Stimulated activated naive CD4-positive, alpha-beta T cell (primary cell): ENCODE data around the gene SLC35G6.

Experiments
- DNase-seq, 6 experiments: peaks; one replicate each; lab custom pipeline; 2025; lab: John Stamatoyannopoulos, UW

SLC35G6 gene

GRCh38 chr17:7502171-7502847 lies 21.1 kb downstream of the SLC35G6 start:
- no peak for DNase-seq

- DNase-seq: no peak
These were observed 21.7 kb downstream of the SLC35G6 start for GRCh38 chr17:7502987-7503386.

DNA sequence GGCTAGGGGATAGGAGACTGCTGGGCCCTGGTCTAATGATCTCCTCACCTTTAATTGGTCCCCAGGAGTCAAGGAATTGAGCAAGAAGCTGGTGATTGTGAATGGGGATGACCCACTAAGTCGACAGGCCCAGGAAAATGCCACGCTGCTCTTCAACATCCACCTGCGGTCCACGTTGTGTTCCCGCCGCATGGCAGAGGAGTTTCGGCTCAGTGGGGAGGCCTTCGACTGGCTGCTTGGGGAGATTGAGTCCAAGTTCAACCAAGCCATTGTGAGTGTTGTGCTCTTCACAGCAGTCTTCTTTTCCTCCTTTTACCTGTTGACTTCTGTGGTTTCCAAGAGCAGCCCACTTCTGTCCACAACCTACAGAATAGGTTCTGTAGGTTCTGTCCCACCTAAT lies 22.3 kb downstream of the SLC35G6 start:
- DNase-seq: no peak

GRCh38 chr17:7508145-7508544 lies 26.9 kb downstream of the SLC35G6 start:
- no peak for DNase-seq

GRCh38 chr17:7508846-7509245 lies 27.6 kb downstream of the SLC35G6 start:
- DNase-seq: no peak

DNA sequence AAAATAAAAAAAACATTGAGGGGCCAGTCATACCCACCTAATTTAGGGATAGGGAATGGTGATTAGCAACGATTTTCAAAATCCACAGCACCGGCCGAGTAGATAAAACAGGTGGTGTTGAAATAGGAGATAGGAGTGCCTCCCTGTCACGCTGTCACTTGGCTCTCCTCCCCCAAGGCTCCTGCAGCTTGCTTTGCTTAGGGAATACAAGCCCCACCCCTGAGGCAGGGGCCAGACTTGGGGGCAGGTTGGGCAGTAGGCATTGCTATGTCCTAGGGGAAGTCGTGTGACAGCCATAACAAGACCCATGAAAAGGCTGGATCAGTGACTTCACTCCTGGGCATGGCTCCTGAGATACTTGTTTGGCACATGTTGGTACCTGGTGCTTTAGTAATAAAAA lies 28.7 kb downstream of the SLC35G6 start:
- DNase-seq: no peak

- no peak for DNase-seq
These were observed 29.9 kb downstream of the SLC35G6 start for GRCh38 chr17:7511108-7511507.

GRCh38 chr17:7512105-7512504 lies 30.9 kb downstream of the SLC35G6 start:
- DNase-seq: no peak

GRCh38 chr17:7512824-7513540 lies 31.7 kb downstream of the SLC35G6 start:
- DNase-seq: no peak

- DNase-seq: no peak
These were observed 32.7 kb downstream of the SLC35G6 start for GRCh38 chr17:7513850-7514419.

DNA sequence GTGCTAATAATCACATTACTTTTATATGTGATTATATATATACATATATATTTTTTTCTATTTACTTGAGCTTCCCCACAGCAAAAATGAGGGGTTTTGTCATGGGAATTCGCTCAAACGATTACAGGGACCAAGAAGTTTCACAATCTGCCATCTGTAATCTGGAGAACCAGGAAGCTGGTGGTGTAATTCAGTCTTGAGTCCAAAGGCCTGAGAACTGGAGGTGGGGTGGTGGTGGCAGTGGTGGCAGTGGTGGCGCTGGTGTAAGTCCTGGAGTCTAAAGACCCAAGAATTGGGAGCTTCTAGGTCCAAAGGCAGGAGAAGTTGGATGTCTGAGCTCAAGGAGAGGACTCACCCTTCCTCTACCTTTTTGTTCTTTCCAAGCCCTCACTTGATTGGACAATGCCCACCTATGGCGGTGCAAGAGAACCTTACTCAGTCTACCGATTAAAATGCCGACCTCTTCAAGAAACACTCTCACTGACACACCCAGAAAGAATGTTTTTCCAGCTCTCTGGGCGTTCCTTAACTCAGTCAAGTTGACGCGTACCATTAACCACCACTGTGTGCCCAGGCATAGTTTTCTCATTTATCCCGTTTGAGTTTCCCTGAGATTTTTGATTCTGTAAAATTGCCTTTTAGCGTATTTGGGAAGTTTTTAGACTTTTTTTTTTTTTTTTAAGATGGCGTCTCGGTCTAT lies 34.8 kb downstream of the SLC35G6 start:
- no peak for DNase-seq

DNA sequence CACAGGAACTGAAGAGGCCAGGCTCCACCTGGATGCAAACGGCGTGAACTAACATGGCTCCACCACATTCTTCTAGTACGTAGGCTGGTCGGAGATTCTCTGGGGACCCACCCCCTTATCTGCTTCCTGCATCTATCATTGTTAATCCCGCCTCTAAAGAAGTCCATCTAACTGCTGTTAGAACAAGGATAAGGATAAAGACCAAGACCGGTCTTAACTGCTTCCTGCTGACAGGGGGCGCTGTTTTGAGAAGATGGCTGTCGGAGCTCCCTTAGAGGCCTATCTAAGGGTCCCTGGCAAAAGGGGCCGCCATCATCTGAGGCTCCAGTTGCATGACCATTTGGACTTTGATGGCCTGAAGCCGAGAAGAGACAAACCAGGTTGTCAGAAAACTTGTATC lies 41.8 kb downstream of the SLC35G6 start:
- peak in 5 of 6 experiments; percentile 23 to 57 (median 41) for DNase-seq

DNA sequence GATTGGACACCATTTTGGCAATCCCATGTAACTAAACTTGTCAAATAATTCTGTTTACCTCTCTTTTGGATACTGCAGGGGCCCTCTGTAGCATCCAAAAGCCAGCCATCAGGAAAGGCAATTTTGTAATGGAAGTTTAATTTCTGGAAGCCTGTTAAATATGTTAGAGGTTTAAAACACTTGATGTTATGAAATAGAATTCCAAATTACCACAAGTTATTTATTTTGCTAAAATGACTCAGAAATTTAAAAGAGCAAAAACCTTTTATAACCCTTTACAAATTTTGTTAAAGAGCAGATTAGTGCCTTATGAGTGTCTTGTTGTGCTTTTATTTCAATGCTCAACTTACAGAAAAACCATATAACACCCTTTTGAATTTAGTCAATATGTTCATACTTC lies 47.6 kb downstream of the SLC35G6 start:
- no peak for DNase-seq

- DNase-seq: no peak
These were observed 49.0 kb downstream of the SLC35G6 start for GRCh38 chr17:7530023-7530900.
